Astrocyte (in vitro differentiated cells and primary cell): ENCODE measurements around the gene PARVB. TPM values are rescaled to one million over a fixed set of nuclear protein-coding genes. Genes with fewer than 3 reads are reported as not detected.

Experiments used
- DNase-seq: peaks from one replicate; pipeline ENCODE4 v3.0.0-alpha.2; 2010; ENCODE audit warnings: low read depth
- FAIRE-seq: peaks from 2 replicates; lab custom pipeline; 2011; peaks lifted over from hg19 to GRCh38; lab: Jason Lieb, UNC
- H2AFZ ChIP-seq: 2 replicates; pipeline ENCODE4 v1.6.0; 2012; ENCODE audit warnings: low read depth, low read length, inconsistent platforms
- H3K27ac ChIP-seq: 2 replicates; pipeline ENCODE4 v1.5.1; 2011; ENCODE audit warnings: low read depth, low read length, inconsistent platforms
- H3K27me3 ChIP-seq: 2 replicates; pipeline ENCODE4 v1.6.0; 2011; ENCODE audit warnings: low read length, inconsistent platforms; ENCODE audit not compliant: insufficient read depth
- H3K36me3 ChIP-seq: 2 replicates; pipeline ENCODE4 v1.5.1; 2011; ENCODE audit warnings: low read length, inconsistent platforms; ENCODE audit not compliant: insufficient read depth
- H3K4me1 ChIP-seq: 2 replicates; pipeline ENCODE4 v1.5.1; 2011; ENCODE audit warnings: low read length, inconsistent platforms; ENCODE audit not compliant: insufficient read depth
- H3K4me2 ChIP-seq: 2 replicates; pipeline ENCODE4 v1.6.0; 2012; ENCODE audit warnings: low read length, inconsistent platforms
- H3K4me3 ChIP-seq: 2 replicates; pipeline ENCODE4 v1.5.1; 2011; ENCODE audit warnings: low read depth, mild to moderate bottlenecking, low read length, inconsistent platforms; ENCODE audit not compliant: insufficient read depth
- H3K79me2 ChIP-seq: 2 replicates; pipeline ENCODE4 v1.6.0; 2012; ENCODE audit warnings: mild to moderate bottlenecking, low read length, inconsistent platforms; ENCODE audit not compliant: insufficient read depth
- H3K9ac ChIP-seq: 2 replicates; pipeline ENCODE4 v1.6.0; 2012; ENCODE audit warnings: mild to moderate bottlenecking, low read length, inconsistent platforms
- H3K9me3 ChIP-seq: 2 replicates; pipeline ENCODE4 v1.5.1; 2012; ENCODE audit warnings: low read depth, mild to moderate bottlenecking, low read length, inconsistent platforms; ENCODE audit not compliant: insufficient read depth
- H4K20me1 ChIP-seq: 2 replicates; pipeline ENCODE4 v1.6.0; 2012; ENCODE audit warnings: low read length, inconsistent platforms; ENCODE audit not compliant: insufficient read depth
- H3K27ac Mint-ChIP-seq: one replicate; pipeline ENCODE4 v1.8.0; 2021; ENCODE audit warnings: mild to moderate bottlenecking, mixed read lengths; ENCODE audit not compliant: unreplicated experiment
- H3K27me3 Mint-ChIP-seq: one replicate; pipeline ENCODE4 v1.8.0; 2021; ENCODE audit warnings: low read depth, mixed read lengths; ENCODE audit not compliant: unreplicated experiment
- H3K36me3 Mint-ChIP-seq: one replicate; pipeline ENCODE4 v1.8.0; 2021; ENCODE audit warnings: low read depth, mixed read lengths; ENCODE audit not compliant: unreplicated experiment
- H3K4me1 Mint-ChIP-seq: one replicate; pipeline ENCODE4 v1.8.0; 2021; ENCODE audit warnings: low read depth, mixed read lengths; ENCODE audit not compliant: unreplicated experiment
- H3K4me3 Mint-ChIP-seq: one replicate; pipeline ENCODE4 v1.8.0; 2021; ENCODE audit warnings: mild to moderate bottlenecking, moderate library complexity, mixed read lengths; ENCODE audit not compliant: unreplicated experiment
- H3K9me3 Mint-ChIP-seq: one replicate; pipeline ENCODE4 v1.8.0; 2021; ENCODE audit warnings: mild to moderate bottlenecking, mixed read lengths; ENCODE audit not compliant: unreplicated experiment
- EZH2 ChIP-seq: IDR thresholded peaks from 2 replicates; pipeline ENCODE4 v1.6.1; 2012; ENCODE audit warnings: mild to moderate bottlenecking, low read length, inconsistent platforms; ENCODE audit not compliant: insufficient read depth
- total RNA-seq: library from RNA; stranded (reverse); gene quantifications from 2 replicates; pipeline ENCODE4 v1.2.1, GENCODE V29; 2021
- TF ChIP-seq, protein P1 (sequence below): IDR thresholded peaks from 2 replicates; pipeline ENCODE4 v1.5.1; 2011; ENCODE audit warnings: low read depth, mild to moderate bottlenecking, inconsistent platforms, low read length, moderate library complexity; ENCODE audit not compliant: insufficient read depth

The PARVB gene
- total RNA-seq, 1 donor from 2014 or later = 22.0 TPM

- no peak overlapping the region for H3K4me3 Mint-ChIP-seq
Observed at GRCh38 chr22:44002997-44003396, 21.1 kb upstream of the PARVB start.

GRCh38 chr22:44003405-44004103 is 20.5 kb upstream of the PARVB start:
- FAIRE-seq = no peak
- Mint-ChIP-seq H3K9me3 (peaks cover 5% of the 10 kb centered on the region), H3K4me3 (no peak overlapping the region), H3K27me3 (no peaks in the 10 kb centered on the region), H3K36me3 (peaks cover 16% of the 10 kb centered on the region), H3K27ac (no peak overlapping the region), H3K4me1 (peaks cover 1% of the 10 kb centered on the region)
- no peaks in the 10 kb centered on the region for H4K20me1 ChIP-seq
- H3K9ac ChIP-seq = no peak overlapping the region
- H3K36me3 ChIP-seq = no peaks in the 10 kb centered on the region
- no peaks in the 10 kb centered on the region for H3K79me2 ChIP-seq
- no peak for DNase-seq
- TF ChIP-seq, protein P1, sequence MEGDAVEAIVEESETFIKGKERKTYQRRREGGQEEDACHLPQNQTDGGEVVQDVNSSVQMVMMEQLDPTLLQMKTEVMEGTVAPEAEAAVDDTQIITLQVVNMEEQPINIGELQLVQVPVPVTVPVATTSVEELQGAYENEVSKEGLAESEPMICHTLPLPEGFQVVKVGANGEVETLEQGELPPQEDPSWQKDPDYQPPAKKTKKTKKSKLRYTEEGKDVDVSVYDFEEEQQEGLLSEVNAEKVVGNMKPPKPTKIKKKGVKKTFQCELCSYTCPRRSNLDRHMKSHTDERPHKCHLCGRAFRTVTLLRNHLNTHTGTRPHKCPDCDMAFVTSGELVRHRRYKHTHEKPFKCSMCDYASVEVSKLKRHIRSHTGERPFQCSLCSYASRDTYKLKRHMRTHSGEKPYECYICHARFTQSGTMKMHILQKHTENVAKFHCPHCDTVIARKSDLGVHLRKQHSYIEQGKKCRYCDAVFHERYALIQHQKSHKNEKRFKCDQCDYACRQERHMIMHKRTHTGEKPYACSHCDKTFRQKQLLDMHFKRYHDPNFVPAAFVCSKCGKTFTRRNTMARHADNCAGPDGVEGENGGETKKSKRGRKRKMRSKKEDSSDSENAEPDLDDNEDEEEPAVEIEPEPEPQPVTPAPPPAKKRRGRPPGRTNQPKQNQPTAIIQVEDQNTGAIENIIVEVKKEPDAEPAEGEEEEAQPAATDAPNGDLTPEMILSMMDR = no peak
- no peak for TF ChIP-seq EZH2
- no peaks in the 10 kb centered on the region for H3K4me1 ChIP-seq
- H3K27me3 ChIP-seq = no peaks in the 10 kb centered on the region
- no peak overlapping the region for H3K4me3 ChIP-seq
- H2AFZ ChIP-seq = no peak overlapping the region
- H3K27ac ChIP-seq = no peak overlapping the region
- H3K4me2 ChIP-seq = no peak overlapping the region
- no peaks in the 10 kb centered on the region for H3K9me3 ChIP-seq

More at GRCh38 chr22:44002997-44003396, 21.1 kb upstream of the PARVB start:
- Histone ChIP-seq H3K4me3 (no peak overlapping the region), H2AFZ (no peak overlapping the region), H3K36me3 (no peaks in the 10 kb centered on the region), H3K27ac (no peak overlapping the region), H3K4me2 (no peak overlapping the region), H3K9ac (no peak overlapping the region), H4K20me1 (no peaks in the 10 kb centered on the region), H3K27me3 (no peaks in the 10 kb centered on the region), H3K9me3 (no peaks in the 10 kb centered on the region), H3K4me1 (no peaks in the 10 kb centered on the region), H3K79me2 (no peaks in the 10 kb centered on the region)
- Mint-ChIP-seq H3K36me3 (peaks cover 16% of the 10 kb centered on the region), H3K9me3 (peaks cover 5% of the 10 kb centered on the region), H3K27ac (no peak overlapping the region), H3K4me1 (peaks cover 1% of the 10 kb centered on the region), H3K27me3 (no peaks in the 10 kb centered on the region)
- no peak for TF ChIP-seq EZH2
- TF ChIP-seq, protein P1 = no peak
- DNase-seq = no peak
- no peak for FAIRE-seq

- Histone ChIP-seq H3K79me2 (no peaks in the 10 kb centered on the region), H3K27ac (no peak overlapping the region)
- TF ChIP-seq, protein P1 = no peak
- no peak for TF ChIP-seq EZH2
Observed at GRCh38 chr22:44004104-44004460, 20.0 kb upstream of the PARVB start.

More at GRCh38 chr22:44004104-44004460, 20.0 kb upstream of the PARVB start:
- H2AFZ ChIP-seq = no peak overlapping the region
- H3K4me3 ChIP-seq = no peak overlapping the region
- Mint-ChIP-seq H3K27ac (no peak overlapping the region), H3K9me3 (peaks cover 5% of the 10 kb centered on the region), H3K36me3 (peaks cover 12% of the 10 kb centered on the region), H3K4me3 (no peak overlapping the region), H3K27me3 (no peaks in the 10 kb centered on the region), H3K4me1 (peaks cover 1% of the 10 kb centered on the region)
- no peaks in the 10 kb centered on the region for H3K36me3 ChIP-seq
- no peaks in the 10 kb centered on the region for H4K20me1 ChIP-seq
- FAIRE-seq = no peak
- no peak for DNase-seq
- no peaks in the 10 kb centered on the region for H3K4me1 ChIP-seq
- no peaks in the 10 kb centered on the region for H3K9me3 ChIP-seq
- H3K9ac ChIP-seq = no peak overlapping the region
- no peak overlapping the region for H3K4me2 ChIP-seq
- no peaks in the 10 kb centered on the region for H3K27me3 ChIP-seq
